IMR-90 (cell line): ENCODE data around the gene ADGRG7. TPM values are rescaled to one million over a fixed set of nuclear protein-coding genes. Genes with fewer than 3 reads are reported as not detected.
A peak's percentile ranks its signal among the peaks of the same experiment; 100 is the strongest.

Experiments used
- ATAC-seq: fragments of 200-7000 bp; cut with Tn5 transposase; 2 replicates; pipeline ENCODE4 v1.9.1; 2020; ENCODE audit warnings: low read depth, mild to moderate bottlenecking, moderate library complexity
- Bru-seq: library from RNA; stranded (reverse); fragments of 400-500 nt; gene quantifications from one replicate; lab custom pipeline; 2021; lab: Mats Ljungman, UMichigan
- BruChase-seq, 2 experiments: library from RNA; stranded (reverse); fragments of 400-500 nt; gene quantifications; one replicate each; lab custom pipeline; 2021; lab: Mats Ljungman, UMichigan
- BruUV-seq: library from RNA; stranded (reverse); fragments of 400-500 nt; replicated peaks from 2 replicates; lab custom pipeline; 2021; lab: Mats Ljungman, UMichigan
- CTCF ChIA-PET: fragments of 300-600 bp; formaldehyde crosslinking; extraction: SDS; loops from one replicate; lab custom pipeline; 2021; ENCODE audit warnings: antibody characterized with exemption; lab: Yijun Ruan, JAX
- POLR2A ChIA-PET: fragments of 300-600 bp; sonication (Branson Sonifier 250); formaldehyde crosslinking; loops from one replicate; lab custom pipeline; 2022; ENCODE audit warnings: antibody characterized with exemption; ENCODE audit not compliant: unreplicated experiment; lab: Charles Lee
- DNase-seq: peaks from one replicate; pipeline ENCODE4 v3.0.0; 2013
- H2AFZ ChIP-seq: replicated peaks from 2 replicates; pipeline ENCODE3; 2013; ENCODE audit warnings: low read length, mild to moderate bottlenecking; ENCODE audit not compliant: poor library complexity
- H2AK5ac ChIP-seq: 2 replicates; pipeline ENCODE4 v1.6.1; 2013; ENCODE audit warnings: low read depth, low read length, inconsistent platforms
- H2AK9ac ChIP-seq: replicated peaks from 2 replicates; pipeline ENCODE3; 2013; ENCODE audit warnings: mild to moderate bottlenecking, low read depth, low read length, moderate library complexity; ENCODE audit not compliant: poor library complexity
- H2BK120ac ChIP-seq: 2 replicates; pipeline ENCODE4 v1.6.1; 2013; ENCODE audit warnings: low read depth, low read length, inconsistent platforms
- H2BK15ac ChIP-seq: 3 replicates; pipeline ENCODE4 v1.6.1; 2013; ENCODE audit warnings: low read depth, low read length, inconsistent platforms
- H2BK20ac ChIP-seq: 2 replicates; pipeline ENCODE4 v1.6.1; 2013; ENCODE audit warnings: low read depth, mild to moderate bottlenecking, inconsistent platforms, low read length, moderate library complexity
- H2BK5ac ChIP-seq: 2 replicates; pipeline ENCODE4 v1.6.1; 2013; ENCODE audit warnings: mild to moderate bottlenecking, low read depth, low read length, inconsistent platforms; ENCODE audit not compliant: poor library complexity, severe bottlenecking
- H3K14ac ChIP-seq: replicated peaks from 2 replicates; pipeline ENCODE4 v1.6.1; 2013; ENCODE audit warnings: low read depth, low read length, inconsistent platforms
- H3K18ac ChIP-seq: 2 replicates; pipeline ENCODE4 v1.6.1; 2013; ENCODE audit warnings: low read depth, low read length, control low read depth
- H3K23ac ChIP-seq: 2 replicates; pipeline ENCODE4 v1.6.1; 2013; ENCODE audit warnings: low read depth, low read length, inconsistent platforms
- H3K27ac ChIP-seq: 2 replicates; pipeline ENCODE4 v1.5.1; 2013; ENCODE audit warnings: mild to moderate bottlenecking, control low read depth, low read length; ENCODE audit not compliant: insufficient read depth
- H3K27me3 ChIP-seq: 2 replicates; pipeline ENCODE4 v1.6.1; 2013; ENCODE audit warnings: low read length; ENCODE audit not compliant: control insufficient read depth, insufficient read depth
- H3K36me3 ChIP-seq: 2 replicates; pipeline ENCODE4 v1.6.1; 2013; ENCODE audit warnings: low read length, mixed read lengths; ENCODE audit not compliant: control insufficient read depth, insufficient read depth
- H3K4ac ChIP-seq: 2 replicates; pipeline ENCODE4 v1.6.1; 2013; ENCODE audit warnings: low read depth, low read length, inconsistent platforms
- H3K4me1 ChIP-seq: 2 replicates; pipeline ENCODE4 v1.6.1; 2013; ENCODE audit warnings: low read length, mixed read lengths; ENCODE audit not compliant: control insufficient read depth, insufficient read depth
- H3K4me2 ChIP-seq: 2 replicates; pipeline ENCODE4 v1.6.1; 2013; ENCODE audit warnings: low read depth, mild to moderate bottlenecking, control low read depth, low read length, moderate library complexity
- H3K4me3 ChIP-seq: 2 replicates; pipeline ENCODE4 v1.5.1; 2013; ENCODE audit warnings: low read depth, mild to moderate bottlenecking, control low read depth, low read length, moderate library complexity; ENCODE audit not compliant: insufficient read depth
- H3K56ac ChIP-seq: 2 replicates; pipeline ENCODE4 v1.6.1; 2013; ENCODE audit warnings: low read length, inconsistent platforms; ENCODE audit not compliant: insufficient read depth; ENCODE audit errors: extremely low read depth
- H3K79me1 ChIP-seq, 2 experiments: 2 replicates each; pipeline ENCODE4 v1.6.1; 2013; ENCODE audit warnings: low read length in 2 of 2, inconsistent platforms in 1 of 2, low read depth in 1 of 2
- H3K9ac ChIP-seq: 2 replicates; pipeline ENCODE4 v1.6.1; 2013; ENCODE audit warnings: low read depth, low read length, control low read depth
- H3K9me1 ChIP-seq: 2 replicates; pipeline ENCODE4 v1.6.1; 2013; ENCODE audit warnings: low read length, inconsistent platforms; ENCODE audit not compliant: insufficient read depth
- H3K9me3 ChIP-seq: 2 replicates; pipeline ENCODE4 v1.6.1; 2013; ENCODE audit warnings: low read length; ENCODE audit not compliant: control insufficient read depth, insufficient read depth
- H4K20me1 ChIP-seq: 2 replicates; pipeline ENCODE4 v1.6.1; 2013; ENCODE audit warnings: low read length, inconsistent platforms; ENCODE audit not compliant: insufficient read depth
- H4K5ac ChIP-seq: 2 replicates; pipeline ENCODE4 v1.6.1; 2013; ENCODE audit warnings: mild to moderate bottlenecking, low read depth, low read length, control low read depth
- H4K8ac ChIP-seq, 2 experiments: 2 replicates each; pipeline ENCODE4 v1.6.1; 2013; ENCODE audit warnings: low read depth in 2 of 2, low read length in 2 of 2, control low read depth in 1 of 2, inconsistent platforms in 1 of 2
- H4K91ac ChIP-seq: 2 replicates; pipeline ENCODE4 v1.6.1; 2013; ENCODE audit warnings: low read depth, low read length, inconsistent platforms; ENCODE audit not compliant: insufficient read depth
- BHLHE40 ChIP-seq: fragments of 150-350 bp; IDR thresholded peaks from 2 replicates; pipeline ENCODE4 v1.6.1; 2016; ENCODE audit warnings: mild to moderate bottlenecking, low read depth, low read length
- CHD1 ChIP-seq: IDR thresholded peaks from 2 replicates; pipeline ENCODE4 v1.6.1; 2012; ENCODE audit warnings: low read depth, low read length, improper control_type of control experiment
- CTCF ChIP-seq: conservative IDR thresholded peaks from 2 replicates; pipeline ENCODE4 v1.5.1; 2012; ENCODE audit warnings: mild to moderate bottlenecking, low read depth, low read length, improper control_type of control experiment
- FOS ChIP-seq: fragments of 150-350 bp; IDR thresholded peaks from 2 replicates; pipeline ENCODE4 v1.6.1; 2016; ENCODE audit warnings: low read depth, low read length
- MAFK ChIP-seq: IDR thresholded peaks from 2 replicates; pipeline ENCODE4 v1.6.1; 2012; ENCODE audit warnings: low read depth, low read length, improper control_type of control experiment
- MAZ ChIP-seq: IDR thresholded peaks from 2 replicates; pipeline ENCODE4 v1.6.1; 2012; ENCODE audit warnings: low read depth, mild to moderate bottlenecking, low read length, improper control_type of control experiment, moderate library complexity, borderline replicate concordance
- MXI1 ChIP-seq: IDR thresholded peaks from 2 replicates; pipeline ENCODE4 v1.6.1; 2012; ENCODE audit warnings: low read depth, mild to moderate bottlenecking, low read length, moderate library complexity, borderline replicate concordance
- NFE2L2 ChIP-seq: fragments of 150-350 bp; IDR thresholded peaks from 2 replicates; pipeline ENCODE4 v1.6.1; 2016; ENCODE audit warnings: low read depth, mild to moderate bottlenecking, low read length
- POLR2A ChIP-seq: IDR thresholded peaks from 2 replicates; pipeline ENCODE4 v1.6.1; 2012; ENCODE audit warnings: mild to moderate bottlenecking, low read depth, low read length
- RAD21 ChIP-seq: IDR thresholded peaks from 2 replicates; pipeline ENCODE4 v1.6.1; 2012; ENCODE audit warnings: low read length, improper control_type of control experiment
- RCOR1 ChIP-seq: IDR thresholded peaks from 2 replicates; pipeline ENCODE4 v1.6.1; 2012; ENCODE audit warnings: mild to moderate bottlenecking, low read length, improper control_type of control experiment; ENCODE audit not compliant: insufficient replicate concordance
- RFX5 ChIP-seq: IDR thresholded peaks from 2 replicates; pipeline ENCODE4 v1.8.0; 2012; ENCODE audit warnings: low read depth, mild to moderate bottlenecking, low read length, moderate library complexity
- SMC3 ChIP-seq: fragments of 150-350 bp; IDR thresholded peaks from 2 replicates; pipeline ENCODE4 v1.6.1; 2016; ENCODE audit warnings: low read depth, mild to moderate bottlenecking, antibody characterized with exemption, low read length, moderate library complexity
- USF2 ChIP-seq: fragments of 150-350 bp; IDR thresholded peaks from 2 replicates; pipeline ENCODE4 v1.6.1; 2017; ENCODE audit warnings: mild to moderate bottlenecking, antibody characterized with exemption, low read length, low read depth
- WGBS, 2 experiments: methylation state at CpG; one replicate each; pipeline versions ENCODE4 v1.1.5 to v1.1.7; 2013; ENCODE audit warnings: missing lambda C conversion rate in 2 of 2; ENCODE audit not compliant: insufficient read length in 1 of 2; ENCODE audit errors: extremely low coverage in 2 of 2; 5-methylcytosine and 5-hydroxymethylcytosine counted together
- dilution Hi-C: fragments of 300-500 bp; cut with HindIII; formaldehyde crosslinking; loops from one replicate; pipeline ENCODE4 v1.14.3; 2018; ENCODE audit warnings: low sequenced_read_pairs; ENCODE audit not compliant: unreplicated experiment
- in situ Hi-C: fragments of 300-500 bp; cut with MboI; formaldehyde crosslinking; loops from 3 replicates; pipeline ENCODE4 v1.14.3; 2019; ENCODE audit warnings: low sequenced_read_pairs, inconsistent platforms, mixed read lengths
- intact Hi-C: fragments of 100-400 bp; cut with micrococcal nuclease; formaldehyde crosslinking; loops from 2 replicates; pipeline ENCODE4 v1.10.0; 2022
- long read RNA-seq: library from polyadenylated mRNA; unstranded; transcript quantifications from one replicate; pipeline ENCODE4 v2.0.0, GENCODE V29; 2021; ENCODE audit not compliant: unreplicated experiment
- polyA plus RNA-seq, 3 experiments: library from polyadenylated mRNA; depleted of rRNA; stranded (reverse); fragments of >200 nt; gene quantifications; 2 replicates each; pipeline ENCODE4 v1.2.3, GENCODE V29; 2012; ENCODE audit warnings: low replicate concordance in 1 of 3
- total RNA-seq: library from RNA; depleted of rRNA; stranded (reverse); fragments of >200 nt; gene quantifications from 2 replicates; pipeline ENCODE4 v1.2.3, GENCODE V29; 2012; rRNA removed

The ADGRG7 gene
- total RNA-seq (not detected in 2 replicates), polyA plus RNA-seq (2012; rRNA removed) (not detected in 2 replicates), Bru-seq, nascent RNA (percentile 3 among the genes with signal in this experiment), BruChase-seq, experiment 1, labeled RNA remaining after a 6-hour chase (percentile 5 among the genes with signal in this experiment), BruChase-seq, experiment 2, labeled RNA remaining after a 2-hour chase (percentile 5 among the genes with signal in this experiment)
- not detected in 2 replicates for polyA plus RNA-seq (2012; cell fraction: cytosol; rRNA removed)
- polyA plus RNA-seq (2012; cell fraction: nucleus; rRNA removed; ENCODE audit: low replicate concordance) = not detected in 2 replicates
- long read RNA-seq = 0 reads

GRCh38 chr3:100609305-100609704 is at the start of gene ADGRG7:
TSS of gene ADGRG7 (plus strand) at chr3:100609601. CDS start at chr3:100609857, 256 bp downstream.
- no peaks in the 10 kb centered on the region for H3K36me3 ChIP-seq
- no peaks in the 10 kb centered on the region for H3K9me1 ChIP-seq
- no peak within 1 kb of the TSS for H2AK5ac ChIP-seq
- H4K5ac ChIP-seq = no peak within 1 kb of the TSS
- H3K27me3 ChIP-seq = peaks cover 20% of the 10 kb centered on the region
- TF ChIP-seq SMC3 (no peak), NFE2L2 (no peak), FOS (no peak), BHLHE40 (no peak), POLR2A (no peak), RCOR1 (no peak), CTCF (no peak), CHD1 (no peak), RFX5 (no peak), MXI1 (no peak), RAD21 (no peak), USF2 (no peak), MAFK (no peak), MAZ (no peak)
- no peaks in the 10 kb centered on the region for H4K20me1 ChIP-seq
- in situ Hi-C loops = no loop called here
- POLR2A ChIA-PET = no interaction called here
- H2AFZ ChIP-seq = no peak within 1 kb of the TSS
- dilution Hi-C loops = no loop called here
- no peak within 1 kb of the TSS for H3K56ac ChIP-seq
- no peaks in the 10 kb centered on the region for H3K79me1 ChIP-seq
- H3K14ac ChIP-seq = no peak within 1 kb of the TSS
- no peak within 1 kb of the TSS for H4K8ac ChIP-seq
- H3K4ac ChIP-seq = no peak within 1 kb of the TSS
- H2BK120ac ChIP-seq = no peak within 1 kb of the TSS
- 40% methylated on average over 1 of the region's 2 CpGs; no CpG with 5 or more reads in 1 of the 2 experiments for WGBS, 2 experiments
- no peak within 1 kb of the TSS for H3K4me3 ChIP-seq
- no peak within 1 kb of the TSS for H2AK9ac ChIP-seq
- CTCF ChIA-PET = no interaction called here
- no peak within 1 kb of the TSS for H2BK5ac ChIP-seq
- BruUV-seq = no TSS peak
- H3K9ac ChIP-seq = no peak within 1 kb of the TSS
- H2BK15ac ChIP-seq = no peak within 1 kb of the TSS
- H4K91ac ChIP-seq = no peak within 1 kb of the TSS
- intact Hi-C loops = no loop called here
- no peak within 1 kb of the TSS for H3K27ac ChIP-seq
- no peaks in the 10 kb centered on the region for H3K4me1 ChIP-seq
- H3K4me2 ChIP-seq = no peak within 1 kb of the TSS
- no peak for ATAC-seq
- no peak within 1 kb of the TSS for H3K18ac ChIP-seq
- no peak for DNase-seq
- no peak within 1 kb of the TSS for H2BK20ac ChIP-seq
- no peaks in the 10 kb centered on the region for H3K9me3 ChIP-seq
- no peak within 1 kb of the TSS for H3K23ac ChIP-seq
